Gastrocnemius medialis (tissue), 4 donors: ENCODE data around the gene SPTSSB.

Experiments
- POLR2A ChIP-seq, 2 donors: fragments of 450-650 bp; IDR thresholded peaks; one replicate each; pipeline ENCODE4 v1.6.1; 2017; ENCODE audit warnings: antibody characterized with exemption in 2 of 2, mild to moderate bottlenecking in 2 of 2, moderate library complexity in 2 of 2
- TF ChIP-seq, protein P1 (sequence below), 5 experiments: fragments of 450-650 bp in 3 of 5; fragments of 200-600 bp in 2 of 5; sonication (generic) in 2 of 5; IDR thresholded peaks in 4 of 5; conservative IDR thresholded peaks in 1 of 5; 1 replicate in 4 of 5; 2 replicates in 1 of 5; pipeline ENCODE4 v1.5.1; 2016 to 2019; ENCODE audit warnings: antibody characterized with exemption in 5 of 5, mild to moderate bottlenecking in 3 of 5, moderate library complexity in 3 of 5

DNA sequence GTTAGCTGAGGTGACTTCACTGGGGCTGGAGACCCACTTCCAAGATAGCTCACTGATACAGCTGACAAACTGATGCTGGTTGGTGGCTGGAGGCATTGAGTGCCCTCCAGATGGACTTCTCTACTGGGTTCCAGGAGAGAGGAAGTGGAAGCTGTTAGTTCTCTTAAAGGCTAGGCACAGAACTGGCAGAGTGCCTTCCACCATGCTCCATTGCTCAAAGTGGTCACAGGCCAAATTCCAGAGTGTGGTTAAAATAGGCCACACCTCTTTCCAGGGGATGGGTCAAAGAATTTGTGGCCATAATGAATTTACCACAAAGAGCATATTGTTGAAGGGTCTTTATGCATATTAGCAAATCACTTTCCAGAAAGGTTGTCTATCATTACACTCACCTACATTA, 76.0 kb downstream of the SPTSSB start:
- TF ChIP-seq, protein P1, sequence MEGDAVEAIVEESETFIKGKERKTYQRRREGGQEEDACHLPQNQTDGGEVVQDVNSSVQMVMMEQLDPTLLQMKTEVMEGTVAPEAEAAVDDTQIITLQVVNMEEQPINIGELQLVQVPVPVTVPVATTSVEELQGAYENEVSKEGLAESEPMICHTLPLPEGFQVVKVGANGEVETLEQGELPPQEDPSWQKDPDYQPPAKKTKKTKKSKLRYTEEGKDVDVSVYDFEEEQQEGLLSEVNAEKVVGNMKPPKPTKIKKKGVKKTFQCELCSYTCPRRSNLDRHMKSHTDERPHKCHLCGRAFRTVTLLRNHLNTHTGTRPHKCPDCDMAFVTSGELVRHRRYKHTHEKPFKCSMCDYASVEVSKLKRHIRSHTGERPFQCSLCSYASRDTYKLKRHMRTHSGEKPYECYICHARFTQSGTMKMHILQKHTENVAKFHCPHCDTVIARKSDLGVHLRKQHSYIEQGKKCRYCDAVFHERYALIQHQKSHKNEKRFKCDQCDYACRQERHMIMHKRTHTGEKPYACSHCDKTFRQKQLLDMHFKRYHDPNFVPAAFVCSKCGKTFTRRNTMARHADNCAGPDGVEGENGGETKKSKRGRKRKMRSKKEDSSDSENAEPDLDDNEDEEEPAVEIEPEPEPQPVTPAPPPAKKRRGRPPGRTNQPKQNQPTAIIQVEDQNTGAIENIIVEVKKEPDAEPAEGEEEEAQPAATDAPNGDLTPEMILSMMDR (IDR thresholded peaks at IDR 0.05 in 4 of 5, conservative IDR thresholded peaks at IDR 0.05 in 1 of 5): no peak
- no peak for TF ChIP-seq POLR2A (IDR thresholded peaks at IDR 0.05)
